HFF-Myc (cell line): ENCODE measurements around the gene OSBPL6.
"Not testable (repeated sequence)": the region's sequence is repeated elsewhere in the genome, so short reads cannot be mapped to it uniquely, and the experiment has no call there.

Source experiments
- DNase-seq: peaks from one replicate; pipeline ENCODE4 v3.0.0-alpha.2; 2011; ENCODE audit warnings: low read depth; ENCODE audit errors: extremely low read depth
- H3K4me3 ChIP-seq: replicated peaks from 2 replicates; pipeline ENCODE4 v1.5.1; 2011; ENCODE audit warnings: low read depth, mild to moderate bottlenecking, control low read depth, low read length
- CTCF ChIP-seq: IDR thresholded peaks from 2 replicates; pipeline ENCODE4 v1.5.1; 2012; ENCODE audit warnings: mild to moderate bottlenecking, low read depth, low read length, control low read depth; ENCODE audit errors: missing control alignments

OSBPL6 gene

GRCh38 chr2:178344121-178344520 is 149.8 kb downstream of the OSBPL6 start:
- no peak overlapping the region for H3K4me3 ChIP-seq
- no peak for TF ChIP-seq CTCF
- no peak for DNase-seq

GRCh38 chr2:178345951-178346350 is 151.6 kb downstream of the OSBPL6 start:
- DNase-seq: no peak
- H3K4me3 ChIP-seq: no peak overlapping the region
- no peak for TF ChIP-seq CTCF

GRCh38 chr2:178350051-178350450 is 155.7 kb downstream of the OSBPL6 start:
- no peak for DNase-seq
- no peak for TF ChIP-seq CTCF
- H3K4me3 ChIP-seq: no peak overlapping the region

- H3K4me3 ChIP-seq, DNase-seq: not testable (repeated sequence)
Measured at GRCh38 chr2:178357704-178358103, 163.4 kb downstream of the OSBPL6 start.

GRCh38 chr2:178359192-178359912 is 165.0 kb downstream of the OSBPL6 start:
- no peak for DNase-seq
- H3K4me3 ChIP-seq: no peak overlapping the region
- TF ChIP-seq CTCF: no peak

GRCh38 chr2:178361588-178361987 is 167.3 kb downstream of the OSBPL6 start:
- DNase-seq: no peak
- H3K4me3 ChIP-seq: no peak overlapping the region
- TF ChIP-seq CTCF: no peak

- no peak for TF ChIP-seq CTCF
- no peak overlapping the region for H3K4me3 ChIP-seq
- no peak for DNase-seq
Measured at GRCh38 chr2:178363252-178363651, 168.9 kb downstream of the OSBPL6 start.
